HepG2 (cell line): ENCODE results near the gene CPNE1. TPM values are rescaled to one million over a fixed set of nuclear protein-coding genes. Genes with fewer than 3 reads are reported as not detected.
A peak's percentile ranks its signal among the peaks of the same experiment; 100 is the strongest.

Experiments used
- PLRG1 ChIP-seq: fragments of 450-650 bp; conservative IDR thresholded peaks from 2 replicates; pipeline ENCODE4 v1.6.1; 2016
- POLR2A ChIP-seq, 2 experiments: IDR thresholded peaks; 2 replicates each; pipeline ENCODE4 v1.6.1; 2011; ENCODE audit warnings: low read depth in 2 of 2, low read length in 2 of 2, mild to moderate bottlenecking in 1 of 2, moderate library complexity in 1 of 2; ENCODE audit not compliant: insufficient read depth in 1 of 2
- PPARG ChIP-seq: conservative IDR thresholded peaks from 2 replicates; pipeline ENCODE4 v1.6.1; 2016; ENCODE audit warnings: missing biosample characterization, missing genetic modification reagents
- REST ChIP-seq, 2 experiments: IDR thresholded peaks; 2 replicates each; pipeline ENCODE4 v1.6.1; 2011 to 2012; ENCODE audit warnings: low read length in 2 of 2, borderline replicate concordance in 1 of 2, low read depth in 1 of 2, mild to moderate bottlenecking in 1 of 2, moderate library complexity in 1 of 2
- SAP130 ChIP-seq: IDR thresholded peaks from 2 replicates; pipeline ENCODE4 v1.6.1; 2016; ENCODE audit warnings: low read depth
- ZNF720 ChIP-seq: sonication (generic); formaldehyde crosslinking; IDR thresholded peaks from 2 replicates; pipeline ENCODE4 v1.4.0; 2020; ENCODE audit warnings: missing genetic modification reagents
- ZNF737 ChIP-seq: sonication (generic); formaldehyde crosslinking; IDR thresholded peaks from 2 replicates; pipeline ENCODE4 v1.5.0; 2020; ENCODE audit warnings: missing genetic modification reagents, mild to moderate bottlenecking, borderline replicate concordance
- ZSCAN29 ChIP-seq: sonication (generic); formaldehyde crosslinking; conservative IDR thresholded peaks from 2 replicates; pipeline ENCODE4 v1.4.0; 2020; ENCODE audit warnings: mild to moderate bottlenecking, missing genetic modification reagents
- polyA plus RNA-seq, 8 experiments: library from polyadenylated mRNA; depleted of rRNA in 3 of 8; stranded (reverse) in 7 of 8; unstranded in 1 of 8; fragments of >200 nt; fragmentation: Illumina TruSeq in 4 of 8; extraction: Trizol in 4 of 8; gene quantifications; 2 replicates each; pipeline versions ENCODE4 v1.2.1 to v1.2.3, GENCODE V29; 2011 to 2016; ENCODE audit warnings: low read depth in 4 of 8, missing spikeins in 1 of 8, mixed read lengths in 1 of 8; ENCODE audit not compliant: insufficient read depth in 1 of 8
- total RNA-seq, 5 experiments: library from RNA; depleted of rRNA; stranded (reverse); fragments of >200 nt; fragmentation: Illumina TruSeq; extraction: Trizol; gene quantifications; 2 replicates each; pipeline ENCODE4 v1.2.3, GENCODE V29; 2016; ENCODE audit warnings: low read depth in 1 of 5

CPNE1 gene
- total and polyA plus RNA-seq, 2 of the 13 experiments (the other 11 are each of a cell fraction or from before 2014, with no cell fraction given) = 408 to 431 TPM

- no peak for TF ChIP-seq REST (IDR thresholded peaks at IDR 0.05; ENCODE audit: borderline replicate concordance in 1 of 2, low read depth in 1 of 2, low read length in 2 of 2)
- no peak for TF ChIP-seq SAP130
- no peak for TF ChIP-seq ZNF737
- no peak; the same call in 1 of the 2 replicates for TF ChIP-seq PPARG (CRISPR knock-in tag)
- no peak for TF ChIP-seq PLRG1
- TF ChIP-seq ZNF720 (CRISPR knock-in tag) = no peak
- no peak for TF ChIP-seq ZSCAN29 (CRISPR knock-in tag)
- peak in 1 of 2 experiments; percentile 9; a peak in 2 of 4 replicates for TF ChIP-seq POLR2A (IDR thresholded peaks at IDR 0.05; ENCODE audit: insufficient read depth in 1 of 2, low read depth in 2 of 2, low read length in 2 of 2)
Observed at GRCh38 chr20:35702824-35703695, 38.4 kb upstream of the CPNE1 start (continued).
